K562 (cell line): ENCODE results near the gene ATE1. TPM values are rescaled to one million over a fixed set of nuclear protein-coding genes. Genes with fewer than 3 reads are reported as not detected.

Source experiments
- ATAC-seq: fragments of 200-7000 bp; cut with Tn5 transposase; 3 replicates; pipeline ENCODE4 v1.9.1; 2020; ENCODE audit warnings: moderate library complexity
- BruUV-seq: library from RNA; stranded (reverse); fragments of 400-500 nt; replicated peaks from 2 replicates; lab custom pipeline; 2021; lab: Mats Ljungman, UMichigan
- CTCF ChIA-PET: fragments of 300-600 bp; formaldehyde crosslinking; extraction: SDS; loops from one replicate; lab custom pipeline; 2021; ENCODE audit warnings: low intra/inter-chr PET ratio; lab: Yijun Ruan, JAX
- POLR2A ChIA-PET: fragments of 300-600, 350-650 bp; sonication (Branson Sonifier 250); formaldehyde crosslinking; extraction: SDS; loops from one replicate; lab custom pipeline; 2021; ENCODE audit warnings: antibody characterized with exemption, inconsistent platforms; lab: Yijun Ruan, JAX
- DNase-seq, 4 experiments: peaks; one replicate each; pipeline versions ENCODE4 v3.0.0 to v3.0.0-alpha.2; 2011 to 2018; ENCODE audit warnings: low spot score in 3 of 4, mixed read lengths in 3 of 4; ENCODE audit errors: extremely low read depth in 1 of 4
- FAIRE-seq: peaks from 2 replicates; lab custom pipeline; 2011; peaks lifted over from hg19 to GRCh38; lab: Jason Lieb, UNC
- H2AFZ ChIP-seq: 2 replicates; pipeline ENCODE4 v1.6.0; 2011; ENCODE audit warnings: low read depth, low read length, control low read depth, inconsistent platforms
- H3K27ac ChIP-seq: fragments of 200-600 bp; 3 replicates; pipeline ENCODE4 v1.8.0; 2011; ENCODE audit warnings: low read depth, mild to moderate bottlenecking, control low read depth, inconsistent platforms, low read length, moderate library complexity, mixed read lengths; ENCODE audit errors: extremely low read depth
- H3K27me3 ChIP-seq, 2 experiments: fragments of 300-600 bp in 1 of 2; 2 replicates in 1 of 2; 3 replicates in 1 of 2; pipeline versions ENCODE4 v1.6.0 to v1.8.0; 2011; ENCODE audit warnings: inconsistent platforms in 2 of 2, low read length in 2 of 2, mild to moderate bottlenecking in 1 of 2, mixed read lengths in 1 of 2, moderate library complexity in 1 of 2; ENCODE audit not compliant: control insufficient read depth in 2 of 2, insufficient read depth in 2 of 2
- H3K36me3 ChIP-seq: fragments of 300-600 bp; 3 replicates; pipeline ENCODE4 v1.8.0; 2011; ENCODE audit warnings: mild to moderate bottlenecking, low read length, inconsistent platforms; ENCODE audit not compliant: control insufficient read depth, insufficient read depth
- H3K4me1 ChIP-seq, 2 experiments: fragments of 200-600 bp in 1 of 2; replicated peaks in 1 of 2; 2 replicates in 1 of 2; 3 replicates in 1 of 2; pipeline versions ENCODE4 v1.5.1 to v1.8.0; 2011; ENCODE audit warnings: inconsistent platforms in 2 of 2, low read length in 2 of 2, mild to moderate bottlenecking in 1 of 2, mixed read lengths in 1 of 2, moderate library complexity in 1 of 2; ENCODE audit not compliant: control insufficient read depth in 2 of 2, insufficient read depth in 2 of 2
- H3K4me2 ChIP-seq: 2 replicates; pipeline ENCODE4 v1.6.1; 2011; ENCODE audit warnings: low read length, control low read depth, inconsistent platforms, mixed read lengths; ENCODE audit not compliant: insufficient read depth
- H3K4me3 ChIP-seq: fragments of 200-600 bp; sonication (generic), shearing (Covaris generic); 2 replicates; pipeline ENCODE4 v1.5.1; 2016; ENCODE audit warnings: control low read depth, inconsistent platforms
- H3K79me2 ChIP-seq: fragments of 200-600 bp; 3 replicates; pipeline ENCODE4 v1.8.0; 2011; ENCODE audit warnings: low read length, inconsistent platforms; ENCODE audit not compliant: control insufficient read depth, insufficient read depth
- H3K9ac ChIP-seq, 2 experiments: 2 replicates each; pipeline versions ENCODE4 v1.6.0 to v1.6.1; 2011; ENCODE audit warnings: low read depth in 2 of 2, low read length in 2 of 2, control low read depth in 1 of 2, inconsistent platforms in 1 of 2, mild to moderate bottlenecking in 1 of 2, mixed read lengths in 1 of 2; ENCODE audit not compliant: insufficient read depth in 1 of 2
- H3K9me1 ChIP-seq: one replicate; pipeline ENCODE4 v1.6.0; 2011; ENCODE audit warnings: inconsistent platforms, mild to moderate bottlenecking, low read length, moderate library complexity; ENCODE audit not compliant: control insufficient read depth, insufficient read depth
- H3K9me3 ChIP-seq: replicated peaks from 2 replicates; pipeline ENCODE4 v1.5.1; 2011; ENCODE audit warnings: low read depth, low read length, inconsistent platforms; ENCODE audit not compliant: control insufficient read depth, insufficient read depth
- H4K20me1 ChIP-seq: replicated peaks from 2 replicates; pipeline ENCODE4 v1.6.1; 2011; ENCODE audit warnings: low read length, inconsistent platforms, mixed read lengths; ENCODE audit not compliant: control insufficient read depth, insufficient read depth
- ATF1 ChIP-seq, 2 experiments: fragments of 450-650 bp in 1 of 2; IDR thresholded peaks; 2 replicates each; pipeline ENCODE4 v1.6.1; 2016; ENCODE audit warnings: missing compliant biosample characterization in 1 of 2, missing genetic modification characterization in 1 of 2
- BRD4 ChIP-seq: fragments of 200-600 bp; sonication (generic); IDR thresholded peaks from 2 replicates; pipeline ENCODE4 v1.6.1; 2017; ENCODE audit warnings: inconsistent platforms
- KLF6 ChIP-seq: fragments of 250-450 bp; sonication (Bioruptor Pico); IDR thresholded peaks from 2 replicates; pipeline ENCODE4 v1.4.0; 2020; ENCODE audit warnings: mild to moderate bottlenecking, moderate library complexity, borderline replicate concordance
- LEF1 ChIP-seq: fragments of 450-650 bp; IDR thresholded peaks from 2 replicates; pipeline ENCODE4 v1.6.1; 2016; ENCODE audit warnings: mild to moderate bottlenecking
- NFXL1 ChIP-seq: fragments of 450-650 bp; formaldehyde crosslinking; IDR thresholded peaks from 2 replicates; pipeline ENCODE4 v1.4.0; 2021; ENCODE audit warnings: mild to moderate bottlenecking
- RHOXF2B ChIP-seq: fragments of 250-450 bp; sonication (Bioruptor Pico); conservative IDR thresholded peaks from 2 replicates; pipeline ENCODE4 v1.5.1; 2021
- TOE1 ChIP-seq, 2 experiments: fragments of 450-650 bp in 1 of 2; sonication (generic) in 1 of 2; formaldehyde crosslinking in 1 of 2; IDR thresholded peaks; 2 replicates each; pipeline versions ENCODE4 v1.7.1 to v1.8.0; 2016 to 2022; ENCODE audit warnings: borderline replicate concordance in 2 of 2, mild to moderate bottlenecking in 2 of 2, antibody characterized with exemption in 1 of 2, inconsistent platforms in 1 of 2, low read depth in 1 of 2, missing genetic modification reagents in 1 of 2, moderate library complexity in 1 of 2
- ZNF239 ChIP-seq: fragments of 250-450 bp; sonication (Bioruptor Pico); IDR thresholded peaks from 2 replicates; pipeline ENCODE4 v1.4.0; 2020; ENCODE audit warnings: mild to moderate bottlenecking
- ZNF316 ChIP-seq: fragments of 450-650 bp; IDR thresholded peaks from 2 replicates; pipeline ENCODE4 v1.6.1; 2016
- ZNF347 ChIP-seq: fragments of 450-650 bp; formaldehyde crosslinking; IDR thresholded peaks from 2 replicates; pipeline ENCODE4 v1.4.0; 2020; ENCODE audit warnings: low read depth, mild to moderate bottlenecking, moderate library complexity
- WGBS: fragments of 100-300 bp; shearing (Covaris generic); methylation state at CpG from one replicate; pipeline ENCODE4 v1.1.6; 2016; ENCODE audit warnings: low coverage, mixed read lengths; ENCODE audit not compliant: insufficient coverage; ENCODE audit errors: missing lambda C conversion rate; 5-methylcytosine and 5-hydroxymethylcytosine counted together
- in situ Hi-C: fragments of 300-500 bp; cut with MboI; formaldehyde crosslinking; loops from 4 replicates; pipeline ENCODE4 v1.15.0; 2018; ENCODE audit warnings: inconsistent platforms, mixed read lengths
- intact Hi-C: fragments of 100-400 bp; cut with micrococcal nuclease; formaldehyde crosslinking; loops from 2 replicates; pipeline ENCODE4 v1.14.2; 2022
- polyA plus RNA-seq, 8 experiments: library from polyadenylated mRNA; depleted of rRNA in 4 of 8; stranded (reverse) in 5 of 8; unstranded in 3 of 8; fragments of >200 nt; fragmentation: Nextera tagmentation in 2 of 8; fragmentation: Illumina TruSeq in 1 of 8; extraction: Ambion mirVana in 2 of 8; extraction: Trizol in 1 of 8; gene quantifications; 2 replicates each; pipeline versions ENCODE4 v1.2.1 to v1.2.3, GENCODE V29; 2011 to 2014; ENCODE audit warnings: inconsistent platforms in 1 of 8, missing spikeins in 1 of 8
- total RNA-seq, 7 experiments: library from RNA; depleted of rRNA in 6 of 7; stranded (reverse); fragments of >200 nt in 6 of 7; fragmentation: Illumina TruSeq in 2 of 7; extraction: Trizol in 2 of 7; gene quantifications; 2 replicates each; pipeline versions ENCODE4 v1.2.1 to v1.2.3, GENCODE V29; 2011 to 2021; ENCODE audit warnings: low replicate concordance in 1 of 7
- TF ChIP-seq, protein P1 (sequence below): fragments of 450-650 bp; IDR thresholded peaks from 2 replicates; pipeline ENCODE4 v1.6.1; 2016; ENCODE audit warnings: mild to moderate bottlenecking, moderate library complexity

ATE1 gene
- total and polyA plus RNA-seq, 9 of the 15 experiments (the other 6 are each of a cell fraction or from before 2014, with no cell fraction given), result 3.0 to 14.2 (median 8.8) TPM

DNA sequence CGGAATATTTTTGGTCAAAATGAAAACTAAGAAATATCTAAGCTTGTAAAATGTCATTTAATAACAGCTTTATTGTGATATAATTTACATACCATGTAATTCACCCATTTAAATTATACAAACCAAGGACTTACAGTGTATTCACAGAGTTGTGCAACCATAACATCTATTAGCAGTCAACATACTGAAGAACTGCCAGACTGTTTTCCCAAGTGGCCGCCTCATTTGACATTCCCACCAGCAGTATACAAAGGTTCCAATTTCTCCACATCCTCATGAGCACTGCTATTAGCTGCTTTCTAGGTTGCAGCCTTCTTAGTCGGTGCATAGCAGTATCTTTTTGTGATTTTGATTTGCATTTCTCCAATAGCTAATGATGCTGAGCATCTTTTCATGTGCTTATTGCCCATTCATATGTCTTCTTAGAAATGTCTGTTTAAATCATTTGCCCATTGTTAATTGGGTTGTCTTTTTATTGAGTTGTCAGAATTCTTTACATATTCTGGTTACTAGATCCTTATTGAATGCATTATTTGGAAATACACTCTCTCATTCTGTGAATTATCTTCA lies 176.6 kb downstream of the ATE1 start:
- H3K9ac ChIP-seq, result no peak overlapping the region
- FAIRE-seq (no peak), DNase-seq (no peak), ATAC-seq (no peak)
- ChIA-PET CTCF (no interaction called here), POLR2A (no interaction called here)
- no peaks in the 10 kb centered on the region for H3K9me1 ChIP-seq
- no peak overlapping the region for H3K27ac ChIP-seq
- WGBS, result 43% methylated on average over 3 of the region's 3 CpGs
- in situ Hi-C loops (no loop called here), intact Hi-C loops (no loop called here)
- H3K9me3 ChIP-seq, result no peaks in the 10 kb centered on the region
- H3K27me3 ChIP-seq, result no peaks in the 10 kb centered on the region
- no peaks in the 10 kb centered on the region for H3K36me3 ChIP-seq
- H2AFZ ChIP-seq, result no peak overlapping the region
- no peak overlapping the region for H3K4me2 ChIP-seq
- H4K20me1 ChIP-seq, result no peaks in the 10 kb centered on the region
- H3K4me3 ChIP-seq, result no peak overlapping the region
- no peaks in the 10 kb centered on the region for H3K79me2 ChIP-seq
- no peaks in the 10 kb centered on the region for H3K4me1 ChIP-seq
- no TSS peak for BruUV-seq
- TF ChIP-seq, protein P1, sequence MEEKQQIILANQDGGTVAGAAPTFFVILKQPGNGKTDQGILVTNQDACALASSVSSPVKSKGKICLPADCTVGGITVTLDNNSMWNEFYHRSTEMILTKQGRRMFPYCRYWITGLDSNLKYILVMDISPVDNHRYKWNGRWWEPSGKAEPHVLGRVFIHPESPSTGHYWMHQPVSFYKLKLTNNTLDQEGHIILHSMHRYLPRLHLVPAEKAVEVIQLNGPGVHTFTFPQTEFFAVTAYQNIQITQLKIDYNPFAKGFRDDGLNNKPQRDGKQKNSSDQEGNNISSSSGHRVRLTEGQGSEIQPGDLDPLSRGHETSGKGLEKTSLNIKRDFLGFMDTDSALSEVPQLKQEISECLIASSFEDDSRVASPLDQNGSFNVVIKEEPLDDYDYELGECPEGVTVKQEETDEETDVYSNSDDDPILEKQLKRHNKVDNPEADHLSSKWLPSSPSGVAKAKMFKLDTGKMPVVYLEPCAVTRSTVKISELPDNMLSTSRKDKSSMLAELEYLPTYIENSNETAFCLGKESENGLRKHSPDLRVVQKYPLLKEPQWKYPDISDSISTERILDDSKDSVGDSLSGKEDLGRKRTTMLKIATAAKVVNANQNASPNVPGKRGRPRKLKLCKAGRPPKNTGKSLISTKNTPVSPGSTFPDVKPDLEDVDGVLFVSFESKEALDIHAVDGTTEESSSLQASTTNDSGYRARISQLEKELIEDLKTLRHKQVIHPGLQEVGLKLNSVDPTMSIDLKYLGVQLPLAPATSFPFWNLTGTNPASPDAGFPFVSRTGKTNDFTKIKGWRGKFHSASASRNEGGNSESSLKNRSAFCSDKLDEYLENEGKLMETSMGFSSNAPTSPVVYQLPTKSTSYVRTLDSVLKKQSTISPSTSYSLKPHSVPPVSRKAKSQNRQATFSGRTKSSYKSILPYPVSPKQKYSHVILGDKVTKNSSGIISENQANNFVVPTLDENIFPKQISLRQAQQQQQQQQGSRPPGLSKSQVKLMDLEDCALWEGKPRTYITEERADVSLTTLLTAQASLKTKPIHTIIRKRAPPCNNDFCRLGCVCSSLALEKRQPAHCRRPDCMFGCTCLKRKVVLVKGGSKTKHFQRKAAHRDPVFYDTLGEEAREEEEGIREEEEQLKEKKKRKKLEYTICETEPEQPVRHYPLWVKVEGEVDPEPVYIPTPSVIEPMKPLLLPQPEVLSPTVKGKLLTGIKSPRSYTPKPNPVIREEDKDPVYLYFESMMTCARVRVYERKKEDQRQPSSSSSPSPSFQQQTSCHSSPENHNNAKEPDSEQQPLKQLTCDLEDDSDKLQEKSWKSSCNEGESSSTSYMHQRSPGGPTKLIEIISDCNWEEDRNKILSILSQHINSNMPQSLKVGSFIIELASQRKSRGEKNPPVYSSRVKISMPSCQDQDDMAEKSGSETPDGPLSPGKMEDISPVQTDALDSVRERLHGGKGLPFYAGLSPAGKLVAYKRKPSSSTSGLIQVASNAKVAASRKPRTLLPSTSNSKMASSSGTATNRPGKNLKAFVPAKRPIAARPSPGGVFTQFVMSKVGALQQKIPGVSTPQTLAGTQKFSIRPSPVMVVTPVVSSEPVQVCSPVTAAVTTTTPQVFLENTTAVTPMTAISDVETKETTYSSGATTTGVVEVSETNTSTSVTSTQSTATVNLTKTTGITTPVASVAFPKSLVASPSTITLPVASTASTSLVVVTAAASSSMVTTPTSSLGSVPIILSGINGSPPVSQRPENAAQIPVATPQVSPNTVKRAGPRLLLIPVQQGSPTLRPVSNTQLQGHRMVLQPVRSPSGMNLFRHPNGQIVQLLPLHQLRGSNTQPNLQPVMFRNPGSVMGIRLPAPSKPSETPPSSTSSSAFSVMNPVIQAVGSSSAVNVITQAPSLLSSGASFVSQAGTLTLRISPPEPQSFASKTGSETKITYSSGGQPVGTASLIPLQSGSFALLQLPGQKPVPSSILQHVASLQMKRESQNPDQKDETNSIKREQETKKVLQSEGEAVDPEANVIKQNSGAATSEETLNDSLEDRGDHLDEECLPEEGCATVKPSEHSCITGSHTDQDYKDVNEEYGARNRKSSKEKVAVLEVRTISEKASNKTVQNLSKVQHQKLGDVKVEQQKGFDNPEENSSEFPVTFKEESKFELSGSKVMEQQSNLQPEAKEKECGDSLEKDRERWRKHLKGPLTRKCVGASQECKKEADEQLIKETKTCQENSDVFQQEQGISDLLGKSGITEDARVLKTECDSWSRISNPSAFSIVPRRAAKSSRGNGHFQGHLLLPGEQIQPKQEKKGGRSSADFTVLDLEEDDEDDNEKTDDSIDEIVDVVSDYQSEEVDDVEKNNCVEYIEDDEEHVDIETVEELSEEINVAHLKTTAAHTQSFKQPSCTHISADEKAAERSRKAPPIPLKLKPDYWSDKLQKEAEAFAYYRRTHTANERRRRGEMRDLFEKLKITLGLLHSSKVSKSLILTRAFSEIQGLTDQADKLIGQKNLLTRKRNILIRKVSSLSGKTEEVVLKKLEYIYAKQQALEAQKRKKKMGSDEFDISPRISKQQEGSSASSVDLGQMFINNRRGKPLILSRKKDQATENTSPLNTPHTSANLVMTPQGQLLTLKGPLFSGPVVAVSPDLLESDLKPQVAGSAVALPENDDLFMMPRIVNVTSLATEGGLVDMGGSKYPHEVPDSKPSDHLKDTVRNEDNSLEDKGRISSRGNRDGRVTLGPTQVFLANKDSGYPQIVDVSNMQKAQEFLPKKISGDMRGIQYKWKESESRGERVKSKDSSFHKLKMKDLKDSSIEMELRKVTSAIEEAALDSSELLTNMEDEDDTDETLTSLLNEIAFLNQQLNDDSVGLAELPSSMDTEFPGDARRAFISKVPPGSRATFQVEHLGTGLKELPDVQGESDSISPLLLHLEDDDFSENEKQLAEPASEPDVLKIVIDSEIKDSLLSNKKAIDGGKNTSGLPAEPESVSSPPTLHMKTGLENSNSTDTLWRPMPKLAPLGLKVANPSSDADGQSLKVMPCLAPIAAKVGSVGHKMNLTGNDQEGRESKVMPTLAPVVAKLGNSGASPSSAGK, result no peak
- no peak for TF ChIP-seq NFXL1
- TF ChIP-seq KLF6, result no peak
- no peak for TF ChIP-seq ZNF239 (CRISPR knock-in tag)
- TF ChIP-seq RHOXF2B (CRISPR knock-in tag), result no peak
- no peak for TF ChIP-seq TOE1 (IDR thresholded peaks at IDR 0.05; ENCODE audit: borderline replicate concordance)
- no peak for TF ChIP-seq TOE1 (CRISPR knock-in tag; IDR thresholded peaks at IDR 0.05; ENCODE audit: borderline replicate concordance, low read depth)
- TF ChIP-seq ZNF347 (CRISPR knock-in tag), result no peak
- TF ChIP-seq LEF1, result no peak
- no peak for TF ChIP-seq BRD4
- no peak for TF ChIP-seq ATF1 (CRISPR knock-in tag; IDR thresholded peaks at IDR 0.05)
- TF ChIP-seq ATF1 (tag; IDR thresholded peaks at IDR 0.05), result no peak
- TF ChIP-seq ZNF316, result no peak
